GM12892 (cell line): ENCODE data around the gene MED12L.
"Not testable (repeated sequence)": the region's sequence is repeated elsewhere in the genome, so short reads cannot be mapped to it uniquely, and the experiment has no call there.

Experiments used
- DNase-seq: peaks from one replicate; pipeline ENCODE4 v3.0.0; 2011; ENCODE audit not compliant: insufficient read length
- FAIRE-seq: peaks from 2 replicates; lab custom pipeline; 2011; peaks lifted over from hg19 to GRCh38; lab: Jason Lieb, UNC
- POLR2A ChIP-seq: IDR thresholded peaks from 2 replicates; pipeline ENCODE4 v1.6.1; 2011; ENCODE audit warnings: low read depth, low read length, control low read depth
- POLR2AphosphoS5 ChIP-seq: IDR thresholded peaks from 2 replicates; pipeline ENCODE4 v1.6.1; 2011; ENCODE audit warnings: low read depth, low read length, control low read depth
- TAF1 ChIP-seq: IDR thresholded peaks from 2 replicates; pipeline ENCODE4 v1.6.1; 2011; ENCODE audit warnings: low read depth, mild to moderate bottlenecking, control low read depth, low read length, borderline replicate concordance

MED12L gene

DNA sequence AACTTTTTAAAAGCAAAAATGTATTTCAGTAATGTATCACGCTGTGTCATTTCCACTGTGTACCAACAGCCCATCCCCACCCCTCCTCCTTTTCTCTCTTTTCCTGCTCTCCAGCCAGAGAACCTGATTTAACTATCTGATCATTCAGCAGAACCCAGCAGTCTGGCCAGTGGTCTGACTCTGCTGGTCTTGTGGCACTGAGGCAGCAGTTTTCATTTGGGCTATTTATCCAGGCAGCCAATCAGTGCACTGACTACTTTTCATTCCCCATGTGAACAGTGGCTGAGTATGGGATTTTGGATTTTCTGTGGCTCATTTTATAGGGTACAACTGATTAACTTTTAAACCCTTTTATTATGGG lies 61.2 kb downstream of the MED12L start:
- no peak for DNase-seq
- FAIRE-seq: no peak
- TF ChIP-seq POLR2A (no peak), POLR2AphosphoS5 (no peak), TAF1 (no peak)

DNA sequence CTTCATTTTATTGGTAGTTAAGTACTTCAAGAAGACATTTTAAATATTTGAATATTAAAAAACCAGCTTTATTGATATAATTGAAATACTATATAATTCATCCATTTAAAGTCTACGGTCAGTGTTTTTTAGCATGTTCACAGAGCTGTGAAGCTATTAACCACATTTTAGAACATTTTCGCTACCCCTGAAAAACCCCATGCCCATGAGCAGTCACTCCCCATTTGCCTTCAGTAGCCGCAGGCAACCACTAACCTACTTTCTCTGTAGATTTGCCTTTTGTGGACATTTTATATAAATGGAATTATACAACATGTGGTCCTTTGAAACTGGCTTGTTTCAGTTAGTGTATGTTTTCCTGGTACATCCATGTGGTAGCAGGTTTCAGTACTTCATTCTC lies 61.8 kb downstream of the MED12L start:
- DNase-seq (no peak), FAIRE-seq (no peak)
- no peak for TF ChIP-seq POLR2A
- TF ChIP-seq TAF1: no peak
- no peak for TF ChIP-seq POLR2AphosphoS5

DNA sequence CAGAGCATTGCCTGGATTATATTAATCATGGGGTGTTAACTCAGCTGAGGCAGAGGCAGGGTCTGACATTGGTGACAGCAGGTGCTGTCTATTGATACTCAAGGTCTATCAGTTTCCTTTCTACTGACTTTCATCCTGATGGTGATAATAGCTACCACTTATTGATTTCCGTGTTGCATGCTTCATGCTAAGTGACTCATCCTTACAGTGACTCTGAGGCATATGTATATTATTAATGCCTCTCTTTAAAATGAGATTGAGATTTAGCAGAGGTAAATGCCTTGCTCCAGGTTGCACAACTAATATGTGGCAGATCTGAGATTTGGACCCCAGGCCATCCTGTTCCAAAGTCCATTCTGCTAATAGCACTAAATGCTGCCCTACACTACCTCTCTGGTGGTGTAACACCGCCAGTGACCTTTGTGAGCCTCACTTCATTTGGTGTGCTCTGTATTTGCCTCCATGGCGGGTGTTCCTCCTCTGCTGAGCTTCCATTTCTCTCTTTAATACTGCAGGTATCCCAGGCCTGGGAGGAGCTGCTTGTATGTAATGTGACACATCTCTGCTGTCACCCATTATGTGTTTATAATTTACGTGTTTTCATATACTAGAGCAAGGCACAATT lies 67.1 kb downstream of the MED12L start:
- FAIRE-seq (no peak), DNase-seq (no peak)
- TF ChIP-seq POLR2AphosphoS5 (no peak), POLR2A (no peak), TAF1 (no peak)

DNA sequence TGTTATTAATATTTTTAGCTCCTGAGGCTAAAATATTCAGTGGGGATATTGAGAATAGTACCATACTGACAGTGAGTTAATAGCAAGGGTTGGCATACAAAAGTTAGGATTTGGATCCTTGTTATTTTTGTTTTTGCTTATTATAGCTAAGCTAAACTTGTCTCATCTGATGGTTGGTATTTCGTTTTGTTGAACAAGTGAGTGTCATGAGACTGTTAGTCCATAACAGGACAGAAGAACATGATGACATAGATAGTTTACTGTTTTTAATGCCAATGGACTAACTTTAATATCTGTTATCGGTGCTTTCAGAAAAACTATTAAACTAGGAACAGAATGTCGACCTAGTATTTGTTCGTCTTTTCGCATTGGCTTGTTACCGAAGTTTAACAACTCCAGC lies 69.1 kb downstream of the MED12L start:
- FAIRE-seq (no peak), DNase-seq (no peak)

DNA sequence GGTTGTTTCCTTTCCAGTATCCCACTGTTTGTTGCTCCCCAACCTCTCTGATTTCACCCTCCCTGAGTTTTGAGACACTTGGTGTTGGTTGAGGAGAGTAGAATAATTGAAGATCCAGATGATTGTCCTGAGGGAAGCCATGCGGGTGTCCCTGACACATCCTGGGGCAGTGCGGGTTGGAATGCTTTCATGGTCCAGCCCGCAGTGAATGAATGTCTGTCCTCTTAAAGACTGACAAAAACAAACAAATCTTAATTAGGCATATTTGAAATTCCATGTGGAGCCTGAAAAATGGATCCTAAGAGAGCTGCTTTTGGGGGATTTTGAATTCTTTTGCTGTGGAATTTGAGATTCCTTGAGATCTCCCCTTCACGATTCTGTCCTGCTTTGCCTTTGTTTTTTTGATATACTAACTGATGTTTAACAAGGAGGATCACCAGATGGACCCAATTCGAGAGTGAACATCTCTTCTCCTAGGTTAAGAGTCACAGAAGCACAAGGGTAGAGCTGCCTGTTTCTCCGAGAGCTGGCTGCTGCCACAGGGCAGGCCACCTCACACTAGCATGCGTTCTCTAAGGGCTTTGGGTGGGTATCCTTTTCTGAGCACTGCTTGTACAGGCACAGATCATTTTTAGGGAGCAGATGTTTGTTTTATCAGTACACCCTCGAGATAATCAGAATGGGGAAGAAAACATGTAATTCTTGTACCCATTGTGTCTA lies 70.1 kb downstream of the MED12L start:
- TF ChIP-seq POLR2AphosphoS5 (no peak), POLR2A (no peak), TAF1 (no peak)
- FAIRE-seq: no peak
- no peak for DNase-seq

More for the DNA sequence above, 69.1 kb downstream of the MED12L start:
- no peak for TF ChIP-seq TAF1
- no peak for TF ChIP-seq POLR2A
- no peak for TF ChIP-seq POLR2AphosphoS5

DNA sequence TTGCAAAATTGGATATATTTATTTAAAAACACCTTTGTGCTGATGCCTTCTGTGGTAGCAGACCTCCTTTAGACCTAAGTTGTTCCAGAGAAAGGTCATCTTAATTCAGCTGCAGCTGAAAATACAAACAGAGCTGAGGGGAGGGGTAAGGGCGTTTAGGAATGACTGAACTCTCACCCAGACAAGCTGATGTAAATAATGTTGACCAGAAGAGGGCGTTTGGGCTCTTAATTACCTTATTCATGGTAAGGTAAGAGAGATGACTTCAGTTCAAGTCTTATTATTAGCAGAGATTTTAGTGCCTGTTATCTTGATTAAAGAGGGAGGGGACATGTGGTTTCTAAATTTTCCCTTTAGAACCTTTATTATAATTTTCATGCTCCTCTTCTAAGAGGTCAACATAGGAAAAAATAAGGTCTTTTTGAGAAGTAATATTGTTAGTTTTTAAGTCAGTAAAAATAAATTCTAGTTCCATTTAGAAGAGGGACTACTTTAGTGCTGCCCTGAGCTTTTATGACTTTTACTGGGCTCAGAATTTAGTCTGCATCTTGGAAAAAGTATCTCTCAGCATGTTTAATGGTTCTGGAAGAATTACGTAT lies 71.3 kb downstream of the MED12L start:
- DNase-seq: no peak
- FAIRE-seq: peak; percentile 44
- TF ChIP-seq POLR2A: no peak
- no peak for TF ChIP-seq POLR2AphosphoS5
- no peak for TF ChIP-seq TAF1

DNA sequence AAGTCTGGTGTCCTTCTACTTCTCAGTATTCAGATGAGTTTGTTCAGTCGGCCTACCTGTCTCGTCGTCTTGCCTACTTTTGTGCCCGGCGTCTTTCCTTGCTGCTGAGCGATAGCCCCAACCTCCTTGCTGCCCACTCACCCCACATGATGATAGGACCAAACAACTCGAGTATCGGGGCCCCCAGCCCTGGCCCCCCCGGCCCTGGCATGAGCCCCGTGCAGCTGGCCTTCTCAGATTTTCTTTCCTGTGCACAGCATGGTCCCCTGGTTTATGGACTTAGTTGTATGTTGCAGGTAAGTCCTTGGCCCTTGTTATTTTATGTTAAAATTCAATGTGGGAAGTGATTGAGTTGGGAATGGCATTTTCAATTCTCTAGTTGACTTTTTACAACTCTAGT lies 74.3 kb downstream of the MED12L start:
- no peak for FAIRE-seq
- no peak for DNase-seq
- TF ChIP-seq TAF1: no peak

DNA sequence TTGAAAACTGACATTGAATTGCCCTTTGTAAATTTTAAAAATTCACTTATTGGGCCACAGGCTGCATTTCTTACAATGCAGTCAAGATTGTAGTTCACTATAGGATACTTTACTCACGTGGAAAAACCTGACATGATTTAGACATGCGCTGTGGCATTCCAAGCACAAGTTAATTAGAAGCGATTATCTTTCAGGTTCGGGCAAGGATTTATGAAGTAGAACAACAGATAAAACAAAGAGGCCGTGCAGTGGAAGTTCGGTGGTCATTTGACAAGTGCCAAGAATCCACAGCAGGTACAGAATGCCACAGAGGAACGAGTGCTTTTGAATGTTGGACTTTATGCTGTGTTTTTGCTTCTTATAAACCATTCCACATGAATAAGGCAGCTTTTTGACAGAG lies 79.8 kb downstream of the MED12L start:
- TF ChIP-seq POLR2AphosphoS5 (no peak), TAF1 (no peak), POLR2A (no peak)
- DNase-seq (no peak), FAIRE-seq (no peak)

DNA sequence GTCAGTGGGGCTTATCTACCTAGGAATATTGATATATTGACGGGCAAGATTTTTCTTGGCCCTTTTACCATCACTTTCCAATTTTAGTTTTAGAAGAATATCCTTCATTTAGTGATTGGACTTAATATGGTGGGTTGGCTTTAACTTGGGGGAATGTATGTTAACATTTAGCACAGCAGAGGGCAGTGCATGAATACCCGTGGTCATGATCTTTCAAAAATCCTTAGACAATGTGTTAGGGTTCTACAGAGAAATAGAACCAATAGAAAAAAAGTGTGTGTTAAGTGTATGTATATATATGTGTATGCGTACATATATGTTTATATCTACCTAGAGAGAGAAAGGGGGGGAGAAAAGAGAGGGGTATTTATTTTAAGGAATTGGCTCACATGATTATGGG lies 80.7 kb downstream of the MED12L start:
- no peak for FAIRE-seq
- TF ChIP-seq POLR2AphosphoS5 (no peak), TAF1 (no peak), POLR2A (no peak)
- no peak for DNase-seq

DNA sequence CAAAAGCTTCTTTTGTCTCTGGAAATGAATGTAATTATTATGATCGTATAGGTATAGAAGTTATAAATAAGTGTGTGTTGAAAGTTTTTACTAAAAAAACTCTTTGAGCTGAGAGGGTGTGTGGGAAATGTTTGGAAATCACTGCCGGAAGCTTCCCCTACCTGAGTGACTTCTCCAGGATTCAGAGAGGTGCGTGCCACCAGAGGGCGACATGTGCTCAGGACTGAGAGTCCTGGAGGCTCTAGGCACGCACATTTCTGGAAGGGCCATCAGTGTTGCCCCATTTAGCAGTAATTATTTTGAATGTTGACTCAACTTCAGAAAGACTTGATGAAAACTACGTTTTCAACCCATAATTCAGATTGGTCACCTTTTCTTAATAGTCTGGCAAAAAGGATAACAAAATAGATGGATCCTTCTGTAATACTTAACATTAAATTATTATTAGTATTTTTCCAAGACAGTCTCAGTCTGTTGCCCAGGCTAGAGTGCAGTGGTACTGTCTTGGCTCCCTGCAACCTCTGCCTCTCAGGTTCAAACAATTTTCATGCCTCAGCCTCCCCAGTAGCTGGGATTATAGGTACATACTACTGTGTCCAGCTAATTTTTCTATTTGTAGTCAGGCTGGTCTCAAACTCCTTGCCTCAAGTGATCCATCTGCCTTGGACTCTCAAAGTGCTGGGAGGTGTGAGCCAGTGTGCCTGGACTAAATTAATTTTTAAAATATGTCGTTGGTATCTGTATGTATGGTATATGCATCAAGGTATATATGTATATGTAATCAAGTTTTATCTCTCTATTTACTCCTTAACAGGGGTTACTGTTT lies 83.0 kb downstream of the MED12L start:
- no peak for DNase-seq
- TF ChIP-seq POLR2A: no peak
- peak; percentile 72 for FAIRE-seq

DNA sequence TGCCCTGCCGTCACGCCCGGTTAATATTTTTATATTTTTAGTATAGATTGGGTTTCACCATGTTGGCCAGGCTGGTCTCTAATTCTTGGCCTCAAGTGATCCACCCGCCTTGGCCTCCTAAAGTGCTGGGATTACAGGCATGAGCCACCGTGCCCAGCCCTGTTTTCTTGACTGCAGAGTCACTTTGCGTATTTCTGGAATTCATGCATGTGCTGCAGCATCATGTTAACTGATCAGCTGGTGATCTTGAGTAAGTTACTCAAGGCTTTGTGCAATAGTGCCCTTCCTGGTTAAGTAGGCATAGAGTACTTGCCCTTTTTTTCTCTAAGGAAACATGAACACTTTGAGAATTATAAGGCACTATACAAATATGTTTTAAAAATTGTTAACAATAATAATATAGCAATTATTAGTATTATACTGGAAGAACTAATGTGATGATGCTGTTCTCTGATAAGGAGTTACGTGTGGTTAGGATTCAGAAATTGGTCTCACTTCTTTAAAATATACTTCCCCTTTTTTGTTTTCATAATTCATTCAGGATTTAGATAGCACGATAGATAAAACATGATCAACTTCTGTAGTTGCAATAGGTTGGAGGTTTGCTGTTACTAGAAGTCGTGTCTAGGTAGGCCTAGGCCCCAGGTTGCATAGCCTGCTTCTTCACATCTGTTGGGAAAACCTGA lies 83.9 kb downstream of the MED12L start:
- FAIRE-seq (no peak), DNase-seq (no peak)
- TF ChIP-seq TAF1 (no peak), POLR2A (no peak), POLR2AphosphoS5 (no peak)

DNA sequence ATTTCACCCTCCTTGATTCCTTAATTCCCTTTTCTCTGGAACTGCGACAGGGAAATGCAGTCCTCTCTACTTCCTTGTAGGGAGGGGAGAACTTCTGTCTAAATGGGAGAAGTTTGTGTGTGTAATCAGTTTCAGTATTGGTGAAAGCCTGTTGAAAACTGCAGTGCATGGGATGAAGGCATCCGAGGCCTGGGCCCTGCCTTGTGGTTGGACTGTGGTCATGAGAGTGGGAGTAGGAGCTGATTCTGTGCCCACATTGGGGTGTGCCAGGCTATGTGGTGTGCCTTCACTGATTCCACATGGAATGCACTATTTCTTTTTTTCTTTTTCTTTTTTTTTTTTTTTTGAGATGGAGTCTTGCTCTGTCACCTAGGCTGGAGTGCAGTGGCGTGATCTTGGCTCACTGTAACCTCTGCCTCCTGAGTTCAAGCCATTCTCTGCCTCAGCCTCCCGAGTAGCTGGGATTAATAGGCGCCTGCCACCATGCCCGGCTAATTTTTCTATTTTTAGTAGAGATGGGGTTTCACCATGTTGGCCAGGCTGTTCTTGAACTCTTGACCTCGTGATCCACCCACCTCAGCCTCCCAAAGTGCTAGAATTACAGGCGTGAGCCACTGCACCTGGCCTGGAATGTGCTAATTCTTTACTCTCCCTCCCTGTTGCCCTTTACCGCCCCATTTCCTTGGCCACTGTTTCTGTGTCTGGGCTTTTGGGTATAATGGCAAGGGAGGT lies 84.7 kb downstream of the MED12L start:
- not testable (repeated sequence) for DNase-seq, FAIRE-seq
